Stimulated activated CD4-positive, alpha-beta T cell treated with anti-CD3 and anti-CD28 coated beads, TNF-alpha, amount 100 ng/mL, for 1 hour (primary cell): ENCODE measurements around the gene C3orf18.
A peak's percentile ranks its signal among the peaks of the same experiment; 100 is the strongest.
"Not testable (repeated sequence)": the region's sequence is repeated elsewhere in the genome, so short reads cannot be mapped to it uniquely, and the experiment has no call there.

ENCODE experiments used
- DNase-seq, 3 donors: peaks; one replicate each; pipeline ENCODE4 v3.0.0-alpha.2; 2020; ENCODE audit warnings: low read depth in 3 of 3, low spot score in 1 of 3

Gene C3orf18

GRCh38 chr3:50525191-50525910 lies 42.2 kb downstream of the C3orf18 start:
- no peak for DNase-seq

- DNase-seq: no peak
Measured at GRCh38 chr3:50524746-50525145, 42.8 kb downstream of the C3orf18 start.

- no peak for DNase-seq
Measured at GRCh38 chr3:50523279-50523811, 44.2 kb downstream of the C3orf18 start.

GRCh38 chr3:50521572-50521971 lies 46.0 kb downstream of the C3orf18 start:
- no peak for DNase-seq

- DNase-seq: no peak
Measured at GRCh38 chr3:50520849-50521248, 46.7 kb downstream of the C3orf18 start.

- DNase-seq: peak; percentile 27 to 61 (median 39)
Measured at GRCh38 chr3:50519471-50520089, 48.0 kb downstream of the C3orf18 start.

- DNase-seq: no peak
Measured at GRCh38 chr3:50518436-50518835, 49.1 kb downstream of the C3orf18 start.

- no peak for DNase-seq
Measured at GRCh38 chr3:50517721-50518206, 49.8 kb downstream of the C3orf18 start.

- no peak for DNase-seq
Measured at GRCh38 chr3:50516440-50516871, 51.1 kb downstream of the C3orf18 start.

GRCh38 chr3:50515565-50516439 lies 51.7 kb downstream of the C3orf18 start:
- DNase-seq: no peak

- not testable (repeated sequence) for DNase-seq
Measured at GRCh38 chr3:50512908-50513307, 54.6 kb downstream of the C3orf18 start.

GRCh38 chr3:50512131-50512530 lies 55.4 kb downstream of the C3orf18 start:
- no peak for DNase-seq

GRCh38 chr3:50510325-50510724 lies 57.2 kb downstream of the C3orf18 start:
- DNase-seq: no peak

- DNase-seq: no peak
Measured at GRCh38 chr3:50509715-50510114, 57.8 kb downstream of the C3orf18 start.

- no peak for DNase-seq
Measured at GRCh38 chr3:50508821-50509220, 58.7 kb downstream of the C3orf18 start.
